ENCODE results near the gene ZCCHC14.
"Not testable (repeated sequence)": the region's sequence is repeated elsewhere in the genome, so short reads cannot be mapped to it uniquely, and the experiment has no call there.

Gene ZCCHC14

DNA sequence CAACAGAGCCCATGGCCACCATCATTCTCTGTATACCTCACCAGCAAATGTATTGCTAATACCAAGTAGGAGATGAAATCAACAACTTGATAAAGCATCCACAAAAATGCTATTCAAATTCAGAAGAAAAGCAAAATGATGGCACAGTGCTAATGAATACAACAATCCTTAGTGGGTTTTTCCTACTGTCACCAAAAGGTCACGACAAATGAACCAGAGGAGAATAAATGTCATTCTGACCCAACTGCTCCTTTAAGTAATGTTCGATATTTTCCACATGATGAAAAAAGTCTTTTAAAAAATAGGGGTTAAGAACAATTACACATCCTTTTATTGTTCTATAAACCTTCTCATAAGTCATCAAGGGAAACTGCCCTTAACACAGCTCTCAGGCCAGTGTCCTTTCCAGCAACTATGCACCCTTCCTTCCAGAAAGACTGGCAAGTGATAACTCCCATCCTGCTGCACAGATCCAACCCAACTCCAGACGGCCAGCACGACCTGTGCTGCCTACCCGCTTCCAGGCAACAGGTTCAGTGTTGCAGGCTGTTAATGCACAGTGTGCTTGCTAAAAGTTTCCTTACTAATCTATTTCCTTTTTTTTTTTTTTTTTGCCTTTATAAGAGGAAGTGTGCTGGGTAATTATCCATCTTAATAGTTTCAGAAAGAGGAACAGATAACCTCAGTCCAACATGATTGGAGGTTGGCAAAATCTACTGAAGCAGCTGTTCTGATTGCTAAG, 124.6 kb downstream of the ZCCHC14 start:
- TF ChIP-seq, protein P1, sequence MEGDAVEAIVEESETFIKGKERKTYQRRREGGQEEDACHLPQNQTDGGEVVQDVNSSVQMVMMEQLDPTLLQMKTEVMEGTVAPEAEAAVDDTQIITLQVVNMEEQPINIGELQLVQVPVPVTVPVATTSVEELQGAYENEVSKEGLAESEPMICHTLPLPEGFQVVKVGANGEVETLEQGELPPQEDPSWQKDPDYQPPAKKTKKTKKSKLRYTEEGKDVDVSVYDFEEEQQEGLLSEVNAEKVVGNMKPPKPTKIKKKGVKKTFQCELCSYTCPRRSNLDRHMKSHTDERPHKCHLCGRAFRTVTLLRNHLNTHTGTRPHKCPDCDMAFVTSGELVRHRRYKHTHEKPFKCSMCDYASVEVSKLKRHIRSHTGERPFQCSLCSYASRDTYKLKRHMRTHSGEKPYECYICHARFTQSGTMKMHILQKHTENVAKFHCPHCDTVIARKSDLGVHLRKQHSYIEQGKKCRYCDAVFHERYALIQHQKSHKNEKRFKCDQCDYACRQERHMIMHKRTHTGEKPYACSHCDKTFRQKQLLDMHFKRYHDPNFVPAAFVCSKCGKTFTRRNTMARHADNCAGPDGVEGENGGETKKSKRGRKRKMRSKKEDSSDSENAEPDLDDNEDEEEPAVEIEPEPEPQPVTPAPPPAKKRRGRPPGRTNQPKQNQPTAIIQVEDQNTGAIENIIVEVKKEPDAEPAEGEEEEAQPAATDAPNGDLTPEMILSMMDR (conservative IDR thresholded peaks at IDR 0.05; ENCODE audit: low read length), result no peak
- no peak overlapping the region for H3K4me3 ChIP-seq (ENCODE audit: low read length)
- no peak for DNase-seq (ENCODE audit: low read depth)

DNA sequence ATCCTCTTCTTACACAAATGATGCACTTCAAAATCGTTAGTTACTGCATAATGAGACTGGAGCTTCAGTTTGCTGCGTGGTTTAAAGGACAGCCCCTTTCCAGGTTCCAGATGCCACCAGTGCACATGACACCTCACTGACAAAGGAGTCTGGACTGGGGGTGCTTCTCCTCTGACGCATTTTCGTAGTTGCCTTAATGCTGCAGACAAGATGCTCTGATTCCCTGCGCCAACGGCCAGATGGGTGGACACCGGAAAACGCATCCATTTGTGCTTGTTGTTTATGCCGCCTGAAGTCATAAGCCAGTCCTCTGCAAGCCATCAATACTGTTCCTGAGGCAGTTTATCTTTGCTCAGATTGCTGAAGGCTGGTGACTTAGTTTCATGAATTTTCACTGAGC, 125.3 kb downstream of the ZCCHC14 start:
- DNase-seq (ENCODE audit: low read depth), result no peak
- no peak overlapping the region for H3K4me3 ChIP-seq (ENCODE audit: low read length)
- TF ChIP-seq, protein P1 (conservative IDR thresholded peaks at IDR 0.05; ENCODE audit: low read length), result no peak

DNA sequence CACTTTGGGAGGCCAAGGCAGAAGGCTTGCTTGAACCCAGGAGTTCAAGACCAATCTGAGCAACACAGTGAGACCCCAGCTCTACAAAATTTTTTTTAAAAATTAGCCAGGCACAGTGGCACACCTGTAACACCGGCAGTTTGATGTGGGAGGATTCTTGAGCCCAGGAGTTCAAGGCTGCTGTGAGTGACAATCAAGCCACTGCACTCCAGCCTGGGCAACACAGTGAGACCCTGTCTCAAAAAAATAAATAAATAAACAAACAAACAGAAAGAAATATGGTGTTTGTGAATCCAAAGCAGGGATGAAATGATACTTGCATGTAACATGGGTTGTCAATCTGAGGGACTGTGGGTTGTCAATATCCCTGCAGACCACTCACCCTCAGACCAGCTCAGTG, 125.9 kb downstream of the ZCCHC14 start:
- TF ChIP-seq, protein P1 (conservative IDR thresholded peaks at IDR 0.05; ENCODE audit: low read length), result no peak
- DNase-seq (ENCODE audit: low read depth), result no peak
- H3K4me3 ChIP-seq (ENCODE audit: low read length), result no peak overlapping the region

DNA sequence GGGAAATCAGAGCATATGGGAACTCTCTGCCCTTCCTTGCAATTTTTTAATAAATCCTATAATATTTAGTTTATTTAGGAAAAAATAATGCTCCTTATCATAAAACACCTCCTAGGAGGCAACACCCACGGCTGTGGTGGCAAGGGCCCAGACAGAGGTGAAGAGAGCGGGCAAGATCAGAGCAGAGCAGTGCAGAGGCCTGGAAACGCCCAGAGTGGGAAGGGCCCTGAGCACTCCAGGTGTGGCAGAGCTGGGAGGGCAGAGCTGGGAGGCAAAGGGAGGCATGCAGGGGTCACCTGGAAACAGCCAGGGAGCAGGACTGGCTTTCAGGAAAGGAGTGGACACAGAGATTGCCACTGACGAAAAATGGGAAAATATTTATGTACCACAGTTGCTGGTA, 126.5 kb downstream of the ZCCHC14 start:
- no peak for DNase-seq (ENCODE audit: low read depth)
- TF ChIP-seq, protein P1 (conservative IDR thresholded peaks at IDR 0.05; ENCODE audit: low read length), result no peak
- H3K4me3 ChIP-seq (ENCODE audit: low read length), result no peak overlapping the region

DNA sequence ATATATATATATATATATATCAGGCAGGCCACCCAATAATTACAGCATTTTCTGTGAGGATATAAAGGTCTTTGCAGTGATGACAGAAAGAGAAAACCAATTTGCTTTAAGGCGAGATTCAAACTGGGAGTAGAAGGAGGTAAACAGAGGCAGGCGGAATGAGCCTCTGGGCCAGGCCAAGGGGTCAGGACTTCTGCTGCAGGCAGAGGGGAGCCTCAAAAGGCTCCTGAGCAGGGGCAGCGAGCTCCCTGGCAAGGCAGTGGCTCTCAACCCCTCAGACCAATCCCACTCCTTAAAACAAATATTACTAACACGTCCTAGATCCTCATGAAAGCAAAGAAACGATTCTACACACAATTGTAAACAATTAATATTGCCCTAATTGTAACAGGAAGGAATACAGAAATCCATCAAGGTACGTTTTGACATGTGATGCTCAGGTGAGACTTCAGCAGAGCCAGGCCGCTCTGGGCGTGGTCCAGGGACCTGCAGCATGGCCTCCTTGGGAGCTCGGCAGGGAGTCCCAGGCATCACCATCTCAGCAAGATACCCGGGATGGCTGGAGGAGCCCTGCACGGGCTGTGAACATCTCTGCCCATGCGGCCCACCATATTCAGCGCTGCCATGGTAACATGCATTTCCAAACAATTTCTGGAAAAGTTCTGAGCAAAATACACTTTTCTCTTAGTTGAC, 127.7 kb downstream of the ZCCHC14 start:
- TF ChIP-seq, protein P1 (conservative IDR thresholded peaks at IDR 0.05; ENCODE audit: low read length), result no peak
- DNase-seq (ENCODE audit: low read depth), result no peak
- no peak overlapping the region for H3K4me3 ChIP-seq (ENCODE audit: low read length)

DNA sequence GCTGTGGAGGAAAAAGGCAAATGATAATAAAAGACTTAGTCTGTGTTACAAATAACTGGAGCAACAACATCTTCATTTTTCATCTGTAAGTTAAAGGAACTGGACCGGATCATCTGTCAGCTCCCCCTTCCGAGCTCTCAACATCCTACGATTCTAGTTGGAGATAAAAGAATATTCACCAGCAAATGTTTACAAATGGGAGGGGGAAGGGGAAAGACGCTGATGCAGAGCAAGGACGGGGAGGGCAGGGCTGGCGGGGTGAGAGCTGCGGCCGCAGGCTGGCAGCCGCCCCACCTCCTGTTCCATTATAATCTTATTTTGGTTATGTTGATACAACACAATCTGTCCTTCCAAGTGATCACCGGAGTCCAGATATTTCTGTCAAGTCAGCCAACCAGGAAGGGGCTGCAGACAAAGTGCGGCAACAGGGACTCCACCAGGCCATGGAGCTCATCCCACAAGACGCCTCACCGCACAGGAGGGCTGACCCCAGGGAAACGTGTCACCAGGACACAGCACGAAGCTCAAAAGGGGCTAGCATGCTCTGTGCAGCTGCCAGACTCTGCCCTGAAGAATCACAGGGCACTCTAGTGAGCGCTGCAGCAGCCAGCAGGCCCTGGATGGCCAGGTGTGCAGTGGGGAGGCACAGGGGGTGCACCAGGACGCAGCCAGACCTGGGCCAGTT, 128.9 kb downstream of the ZCCHC14 start:
- TF ChIP-seq, protein P1 (conservative IDR thresholded peaks at IDR 0.05; ENCODE audit: low read length), result no peak
- no peak overlapping the region for H3K4me3 ChIP-seq (ENCODE audit: low read length)
- no peak for DNase-seq (ENCODE audit: low read depth)

DNA sequence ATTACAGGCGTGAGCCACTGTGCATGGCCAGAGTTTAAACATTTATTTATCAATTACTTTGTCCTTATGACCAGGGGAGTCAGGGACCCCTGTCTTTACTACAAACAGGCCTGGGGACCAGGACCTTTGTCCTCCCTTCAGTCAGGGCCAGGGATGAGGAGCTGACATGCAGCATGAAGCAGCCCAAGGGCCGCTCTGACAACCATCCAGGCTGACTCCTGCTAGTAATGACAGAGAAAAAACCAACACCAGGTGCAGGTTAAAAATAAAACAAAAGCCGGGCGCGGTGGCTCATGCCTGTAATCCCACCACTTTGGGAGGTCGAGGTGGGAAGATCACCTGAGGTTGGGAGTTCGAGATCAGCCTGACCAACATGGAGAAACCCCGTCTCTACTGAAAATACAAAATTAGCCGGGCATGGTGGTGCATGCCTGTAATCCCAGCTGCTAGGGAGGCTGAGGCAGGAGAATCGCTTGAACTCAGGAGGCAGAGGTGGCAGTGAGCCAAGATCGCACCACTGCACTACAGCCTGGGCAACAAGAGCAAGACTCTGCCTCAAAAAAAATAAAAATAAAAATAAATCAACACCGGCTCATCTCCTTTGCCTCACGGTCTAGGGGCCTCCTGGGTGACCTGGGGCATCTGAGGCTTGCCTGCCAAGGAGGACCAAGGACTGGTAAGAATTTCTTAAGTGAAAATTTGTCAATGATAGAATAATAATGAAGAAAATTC, 129.8 kb downstream of the ZCCHC14 start:
- DNase-seq (ENCODE audit: low read depth); H3K4me3 ChIP-seq (ENCODE audit: low read length): not testable (repeated sequence)

All from AG10803 (cell line).